ENCODE measurements around the gene PWP2. TPM values are rescaled to one million over a fixed set of nuclear protein-coding genes. Genes with fewer than 3 reads are reported as not detected.

PWP2 gene
- total and polyA plus RNA-seq, 2 of the 4 experiments (the other 2 are of a cell fraction): 2.4 to 7.0 TPM

GRCh38 chr21:44084496-44085241, 22.5 kb upstream of the PWP2 start:
- CTCF ChIA-PET: no interaction called here
- Histone ChIP-seq H2AK5ac (ENCODE audit: low read depth, low read length) (no peak overlapping the region), H4K8ac (ENCODE audit: low read depth in 2 of 2, low read length in 2 of 2) (no peak overlapping the region), H2BK20ac (ENCODE audit: low read depth, low read length) (no peak overlapping the region), H3K4me3 (ENCODE audit: insufficient read depth, low read depth, low read length) (no peak overlapping the region), H2AFZ (replicated peaks; ENCODE audit: low read length, poor library complexity) (no peak overlapping the region), H2BK15ac (ENCODE audit: low read depth, low read length) (no peak overlapping the region), H3K56ac (ENCODE audit: extremely low read depth, insufficient read depth, low read length) (no peak overlapping the region), H3K4ac (ENCODE audit: low read depth, low read length) (no peak overlapping the region), H4K5ac (ENCODE audit: low read depth, low read length) (no peak overlapping the region), H3K36me3 (ENCODE audit: control insufficient read depth, insufficient read depth, low read length) (peaks cover 63% of the 10 kb centered on the region), H3K27ac (ENCODE audit: insufficient read depth, low read length) (no peak overlapping the region), H3K23ac (ENCODE audit: low read depth, low read length) (no peak overlapping the region), H3K14ac (replicated peaks; ENCODE audit: low read depth, low read length) (no peak overlapping the region), H3K9me1 (ENCODE audit: insufficient read depth, low read length) (0 out of 2 replicates have a peak, but pooled peaks cover 10% of the 10 kb centered on the region), H3K9ac (ENCODE audit: low read depth, low read length) (no peak overlapping the region), H4K91ac (ENCODE audit: insufficient read depth, low read depth, low read length) (no peak overlapping the region), H2BK5ac (ENCODE audit: low read depth, low read length, poor library complexity, severe bottlenecking) (no peak overlapping the region), H2AK9ac (replicated peaks; ENCODE audit: low read depth, low read length, poor library complexity) (no peak overlapping the region), H3K9me3 (ENCODE audit: control insufficient read depth, insufficient read depth, low read length) (no peaks in the 10 kb centered on the region), H4K20me1 (ENCODE audit: insufficient read depth, low read length) (peaks cover 4% of the 10 kb centered on the region; the same call in 1 of the 2 replicates), H2BK120ac (ENCODE audit: low read depth, low read length) (no peak overlapping the region), H3K4me2 (ENCODE audit: low read depth, low read length) (no peak overlapping the region), H3K79me1 (ENCODE audit: low read depth in 1 of 2, low read length in 2 of 2) (peaks cover 15 to 28% of the 10 kb centered on the region in 2 experiments), H3K18ac (ENCODE audit: low read depth, low read length) (no peak overlapping the region), H3K4me1 (ENCODE audit: control insufficient read depth, insufficient read depth, low read length) (no peaks in the 10 kb centered on the region), H3K27me3 (ENCODE audit: control insufficient read depth, insufficient read depth, low read length) (no peaks in the 10 kb centered on the region)
- WGBS, 2 experiments (ENCODE audit: extremely low coverage in 2 of 2, insufficient read length in 1 of 2): 98% methylated on average over 5 of the region's 7 CpGs; no CpG with 5 or more reads in 1 of the 2 experiments
- intact Hi-C loops (cut with micrococcal nuclease) (no loop called here), in situ Hi-C loops (cut with MboI; ENCODE audit: low sequenced_read_pairs) (no loop called here), dilution Hi-C loops (cut with HindIII; ENCODE audit: low sequenced_read_pairs, unreplicated experiment) (no loop called here)
- no peak for DNase-seq
- TF ChIP-seq RAD21 (IDR thresholded peaks at IDR 0.05; ENCODE audit: low read length) (no peak), MAFK (IDR thresholded peaks at IDR 0.05; ENCODE audit: low read depth, low read length) (no peak), CEBPB (IDR thresholded peaks at IDR 0.05; ENCODE audit: low read depth, low read length) (no peak), BHLHE40 (IDR thresholded peaks at IDR 0.05; ENCODE audit: low read depth, low read length) (no peak), NFE2L2 (IDR thresholded peaks at IDR 0.05; ENCODE audit: low read depth, low read length) (no peak), RFX5 (IDR thresholded peaks at IDR 0.05; ENCODE audit: low read depth, low read length) (no peak), MXI1 (IDR thresholded peaks at IDR 0.05; ENCODE audit: borderline replicate concordance, low read depth, low read length) (no peak)
- TF ChIP-seq, protein P1, sequence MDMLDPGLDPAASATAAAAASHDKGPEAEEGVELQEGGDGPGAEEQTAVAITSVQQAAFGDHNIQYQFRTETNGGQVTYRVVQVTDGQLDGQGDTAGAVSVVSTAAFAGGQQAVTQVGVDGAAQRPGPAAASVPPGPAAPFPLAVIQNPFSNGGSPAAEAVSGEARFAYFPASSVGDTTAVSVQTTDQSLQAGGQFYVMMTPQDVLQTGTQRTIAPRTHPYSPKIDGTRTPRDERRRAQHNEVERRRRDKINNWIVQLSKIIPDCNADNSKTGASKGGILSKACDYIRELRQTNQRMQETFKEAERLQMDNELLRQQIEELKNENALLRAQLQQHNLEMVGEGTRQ (IDR thresholded peaks at IDR 0.05; ENCODE audit: low read depth, low read length): no peak
- no peak for ATAC-seq (ENCODE audit: low read depth)
- POLR2A ChIA-PET (ENCODE audit: unreplicated experiment): no interaction called here
- no TSS peak for BruUV-seq (replicated peaks)

Measured in IMR-90 (cell line).